ENCODE measurements around the gene UVSSA. TPM values are rescaled to one million over a fixed set of nuclear protein-coding genes. Genes with fewer than 3 reads are reported as not detected.

UVSSA gene
- total RNA-seq, 3 donors from 2014 or later (not counting 1 experiment from before 2014, with no cell fraction given) = 48.0 to 59.4 (median 56.4) TPM

GRCh38 chr4:1364217-1364616, 17.2 kb downstream of the UVSSA start:
- WGBS (ENCODE audit: insufficient coverage) = 90% methylated on average over 15 of the region's 18 CpGs
- no peak for TF ChIP-seq CTCF (IDR thresholded peaks at IDR 0.05)
- Mint-ChIP-seq H3K4me3 (no peak overlapping the region), H3K9me3 (no peaks in the 10 kb centered on the region), H3K36me3 (no peaks in the 10 kb centered on the region), H3K27me3 (ENCODE audit: low read depth in 2 of 2) (no peaks in the 10 kb centered on the region), H3K27ac (no peak overlapping the region), H3K4me1 (no peaks in the 10 kb centered on the region)
- no peaks in the 10 kb centered on the region for H3K4me1 ChIP-seq (ENCODE audit: control insufficient read depth, insufficient read depth, low read length)
- H3K27ac ChIP-seq (ENCODE audit: low read length) = no peak overlapping the region
- H3K9me3 ChIP-seq (ENCODE audit: control insufficient read depth, insufficient read depth, low read length) = no peaks in the 10 kb centered on the region
- intact Hi-C loops (cut with micrococcal nuclease) = no loop called here
- DNase-seq = no peak
- H3K4me3 ChIP-seq (ENCODE audit: low read length) = no peak overlapping the region
- no peaks in the 10 kb centered on the region for H3K36me3 ChIP-seq (ENCODE audit: control insufficient read depth, insufficient read depth, low read length)
- ATAC-seq = no peak
- no peaks in the 10 kb centered on the region for H3K27me3 ChIP-seq (ENCODE audit: control insufficient read depth, insufficient read depth, low read length)

GRCh38 chr4:1364748-1365147, 17.7 kb downstream of the UVSSA start:
- H3K36me3 Mint-ChIP-seq = no peaks in the 10 kb centered on the region
- DNase-seq (no peak), ATAC-seq (no peak)
- no peaks in the 10 kb centered on the region for H3K36me3 ChIP-seq (ENCODE audit: control insufficient read depth, insufficient read depth, low read length)
- H3K27ac ChIP-seq (ENCODE audit: low read length) = no peak overlapping the region
- intact Hi-C loops (cut with micrococcal nuclease) = no loop called here
- H3K27ac Mint-ChIP-seq = no peak overlapping the region
- no peaks in the 10 kb centered on the region for H3K27me3 ChIP-seq (ENCODE audit: control insufficient read depth, insufficient read depth, low read length)
- H3K4me3 Mint-ChIP-seq = no peak overlapping the region
- no peaks in the 10 kb centered on the region for H3K27me3 Mint-ChIP-seq (ENCODE audit: low read depth in 2 of 2)
- H3K4me3 ChIP-seq (ENCODE audit: low read length) = no peak overlapping the region
- WGBS (ENCODE audit: insufficient coverage) = 93% methylated on average over 13 of the region's 13 CpGs
- H3K9me3 ChIP-seq (ENCODE audit: control insufficient read depth, insufficient read depth, low read length) = no peaks in the 10 kb centered on the region
- no peaks in the 10 kb centered on the region for H3K9me3 Mint-ChIP-seq
- TF ChIP-seq CTCF (IDR thresholded peaks at IDR 0.05) = no peak
- no peaks in the 10 kb centered on the region for H3K4me1 Mint-ChIP-seq
- H3K4me1 ChIP-seq (ENCODE audit: control insufficient read depth, insufficient read depth, low read length) = no peaks in the 10 kb centered on the region

- Mint-ChIP-seq H3K4me3 (no peak overlapping the region), H3K9me3 (no peaks in the 10 kb centered on the region), H3K36me3 (no peaks in the 10 kb centered on the region), H3K27me3 (ENCODE audit: low read depth in 2 of 2) (no peaks in the 10 kb centered on the region), H3K27ac (no peak overlapping the region), H3K4me1 (no peaks in the 10 kb centered on the region)
- Histone ChIP-seq H3K9me3 (ENCODE audit: control insufficient read depth, insufficient read depth, low read length) (no peaks in the 10 kb centered on the region), H3K36me3 (ENCODE audit: control insufficient read depth, insufficient read depth, low read length) (no peaks in the 10 kb centered on the region), H3K27me3 (ENCODE audit: control insufficient read depth, insufficient read depth, low read length) (no peaks in the 10 kb centered on the region), H3K27ac (ENCODE audit: low read length) (no peak overlapping the region), H3K4me3 (ENCODE audit: low read length) (no peak overlapping the region), H3K4me1 (ENCODE audit: control insufficient read depth, insufficient read depth, low read length) (no peaks in the 10 kb centered on the region)
- intact Hi-C loops (cut with micrococcal nuclease) = no loop called here
- no peak for TF ChIP-seq CTCF (IDR thresholded peaks at IDR 0.05)
- ATAC-seq (no peak), DNase-seq (no peak)
- WGBS (ENCODE audit: insufficient coverage) = 64% methylated on average over 24 of the region's 25 CpGs
These were observed 18.5 kb downstream of the UVSSA start for GRCh38 chr4:1365271-1366178.
